ENCODE results near the gene WASHC4.

The WASHC4 gene

GRCh38 chr12:105071981-105072380 is 35.5 kb upstream of the WASHC4 start:
- DNase-seq (ENCODE audit: low read depth), result no peak
- TF ChIP-seq CTCF (IDR thresholded peaks at IDR 0.05; ENCODE audit: control insufficient read depth, extremely low read depth, insufficient read depth), result no peak

DNA sequence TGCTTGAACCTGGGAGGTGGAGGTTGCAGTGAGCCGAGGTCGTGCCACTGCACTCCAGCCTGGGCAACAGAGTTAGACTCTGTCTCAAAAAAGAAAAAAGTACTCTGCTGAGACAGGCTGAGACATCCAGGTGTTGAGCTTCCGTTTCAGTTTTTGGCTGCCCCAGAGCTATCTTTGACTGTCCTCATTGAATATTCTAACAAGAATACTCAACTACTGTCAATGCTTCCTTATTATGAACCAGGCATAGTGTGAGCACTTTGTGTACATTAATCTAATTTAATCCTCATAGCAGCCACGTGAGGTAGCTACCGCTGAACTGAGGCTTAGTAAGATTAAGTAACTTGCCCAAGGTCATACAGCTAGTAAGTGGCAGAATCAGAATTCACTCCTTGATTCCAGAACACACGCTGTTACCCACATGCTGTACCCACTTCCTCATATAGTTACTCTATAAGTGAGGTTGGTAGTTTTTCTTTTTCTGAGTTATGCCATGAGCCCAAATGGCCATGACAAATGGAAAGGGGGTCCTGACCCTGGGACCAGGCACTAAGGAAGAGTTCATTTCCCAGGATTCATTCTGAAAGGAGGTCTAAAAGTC is 34.5 kb upstream of the WASHC4 start:
- H3K4me3 ChIP-seq (ENCODE audit: low read depth, low read length), result no peak overlapping the region
- no peak for DNase-seq (ENCODE audit: low read depth)
- no peak for TF ChIP-seq CTCF (IDR thresholded peaks at IDR 0.05; ENCODE audit: control insufficient read depth, extremely low read depth, insufficient read depth)

More at GRCh38 chr12:105071981-105072380, 35.5 kb upstream of the WASHC4 start:
- no peak overlapping the region for H3K4me3 ChIP-seq (ENCODE audit: low read depth, low read length)

DNA sequence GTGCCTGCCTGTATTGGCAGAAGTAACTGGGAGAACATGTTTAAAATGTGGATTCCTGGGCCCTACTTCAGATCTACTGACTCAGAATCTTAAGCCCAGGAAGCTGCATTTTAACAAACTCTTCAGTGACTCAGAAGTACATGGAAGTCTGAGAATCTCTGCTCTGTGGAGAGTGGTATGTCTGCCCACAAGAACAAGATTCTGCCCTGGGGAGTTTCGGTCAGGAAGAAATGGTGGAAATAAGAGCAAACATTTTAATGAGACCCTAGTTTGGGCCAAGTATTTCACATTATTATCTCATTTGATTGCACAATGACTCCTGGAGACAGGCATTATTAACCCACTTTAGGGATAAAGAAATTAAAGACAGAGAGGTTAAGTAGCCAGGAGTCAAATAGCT is 31.4 kb upstream of the WASHC4 start:
- no peak for DNase-seq (ENCODE audit: low read depth)
- no peak overlapping the region for H3K4me3 ChIP-seq (ENCODE audit: low read depth, low read length)
- TF ChIP-seq CTCF (IDR thresholded peaks at IDR 0.05; ENCODE audit: control insufficient read depth, extremely low read depth, insufficient read depth), result no peak

DNA sequence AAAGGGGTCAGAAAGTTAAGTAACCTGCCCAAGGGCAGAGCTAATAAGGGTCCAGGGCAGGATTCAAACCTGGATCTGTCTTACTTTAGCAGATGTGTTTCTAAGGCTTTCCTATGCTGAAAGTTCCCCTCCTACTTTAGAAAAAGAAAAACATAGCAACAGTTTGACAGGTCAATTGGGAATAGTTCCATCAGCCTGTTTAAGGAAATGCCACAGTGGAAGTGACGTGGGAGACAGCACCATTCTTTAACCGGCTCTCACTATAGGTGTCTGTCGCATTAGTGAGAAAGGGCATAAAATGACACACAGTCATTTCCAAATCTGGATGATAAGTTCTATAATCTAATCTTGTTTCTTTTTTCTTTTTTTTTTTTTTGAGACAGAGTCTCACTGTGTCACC is 30.6 kb upstream of the WASHC4 start:
- no peak for TF ChIP-seq CTCF (IDR thresholded peaks at IDR 0.05; ENCODE audit: control insufficient read depth, extremely low read depth, insufficient read depth)
- DNase-seq (ENCODE audit: low read depth), result no peak
- H3K4me3 ChIP-seq (ENCODE audit: low read depth, low read length), result no peak overlapping the region

- DNase-seq (ENCODE audit: low read depth), result no peak
- no peak overlapping the region for H3K4me3 ChIP-seq (ENCODE audit: low read depth, low read length)
- TF ChIP-seq CTCF (IDR thresholded peaks at IDR 0.05; ENCODE audit: control insufficient read depth, extremely low read depth, insufficient read depth), result no peak
Measured at GRCh38 chr12:105077435-105077834, 30.1 kb upstream of the WASHC4 start.

- TF ChIP-seq CTCF (IDR thresholded peaks at IDR 0.05; ENCODE audit: control insufficient read depth, extremely low read depth, insufficient read depth), result no peak
- no peak overlapping the region for H3K4me3 ChIP-seq (ENCODE audit: low read depth, low read length)
- no peak for DNase-seq (ENCODE audit: low read depth)
Measured at GRCh38 chr12:105078712-105079570, 28.6 kb upstream of the WASHC4 start.

Measured in LNCaP clone FGC (cell line).